Peyer's patch (tissue), 4 donors: ENCODE measurements around the gene HLA-A.

Experiments used
- CTCF ChIP-seq, 6 experiments: fragments of 450-650 bp in 4 of 6; fragments of 200-600 bp in 2 of 6; sonication (generic) in 1 of 6; IDR thresholded peaks; one replicate each; pipeline ENCODE4 v1.5.1; 2017 to 2019; ENCODE audit warnings: antibody characterized with exemption in 6 of 6, mild to moderate bottlenecking in 3 of 6, moderate library complexity in 1 of 6
- POLR2A ChIP-seq, 2 donors: fragments of 450-650 bp; IDR thresholded peaks; one replicate each; pipeline ENCODE4 v1.5.1; 2017; ENCODE audit warnings: antibody characterized with exemption in 2 of 2, mild to moderate bottlenecking in 2 of 2, moderate library complexity in 2 of 2

DNA sequence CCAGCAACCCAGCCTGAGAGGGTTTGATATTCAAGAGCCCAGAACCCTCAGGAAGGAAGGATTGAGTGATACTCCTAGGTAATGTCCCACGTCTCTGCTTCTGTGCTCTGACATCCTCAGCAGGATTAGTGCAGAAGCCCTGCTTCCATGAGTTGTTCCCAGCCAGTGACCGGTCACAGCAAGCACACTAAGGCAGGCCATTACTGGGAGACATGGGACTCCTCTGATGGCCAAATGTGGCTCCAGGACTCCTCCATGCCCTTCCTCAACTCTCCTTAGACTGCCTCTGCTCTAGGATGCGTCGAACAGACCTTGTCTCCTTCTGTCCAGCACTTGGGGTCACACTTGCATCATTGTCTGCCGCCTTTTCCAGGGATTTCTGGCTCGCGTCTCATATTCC, 7.6 kb downstream of the HLA-A start:
- TF ChIP-seq CTCF (IDR thresholded peaks at IDR 0.05) (no peak), POLR2A (IDR thresholded peaks at IDR 0.05) (no peak)
